ENCODE data around the gene S100PBP.

The S100PBP gene

DNA sequence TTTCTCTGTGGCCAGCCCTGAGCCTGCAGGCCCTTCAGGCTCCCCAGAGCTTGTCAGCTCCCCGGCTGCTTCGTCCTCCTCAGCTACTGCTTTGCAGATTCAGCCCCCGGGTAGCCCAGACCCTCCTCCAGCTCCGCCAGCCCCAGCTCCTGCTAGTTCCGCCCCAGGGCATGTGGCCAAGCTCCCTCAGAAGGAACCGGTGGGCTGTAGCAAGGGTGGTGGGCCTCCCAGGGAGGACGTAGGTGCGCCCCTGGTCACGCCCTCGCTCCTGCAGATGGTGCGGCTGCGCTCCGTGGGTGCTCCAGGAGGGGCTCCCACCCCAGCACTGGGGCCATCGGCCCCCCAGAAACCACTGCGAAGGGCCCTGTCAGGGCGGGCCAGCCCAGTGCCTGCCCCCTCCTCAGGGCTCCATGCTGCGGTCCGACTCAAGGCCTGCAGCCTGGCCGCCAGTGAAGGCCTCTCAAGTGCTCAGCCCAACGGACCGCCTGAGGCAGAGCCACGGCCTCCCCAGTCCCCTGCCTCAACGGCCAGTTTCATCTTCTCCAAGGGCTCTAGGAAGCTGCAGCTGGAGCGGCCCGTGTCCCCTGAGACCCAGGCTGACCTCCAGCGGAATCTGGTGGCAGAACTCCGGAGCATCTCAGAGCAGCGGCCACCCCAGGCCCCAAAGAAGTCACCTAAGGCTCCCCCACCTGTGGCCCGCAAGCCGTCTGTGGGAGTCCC is 45.7 kb upstream of the S100PBP start:
- no peaks in the 10 kb centered on the region for H3K27me3 ChIP-seq (replicated peaks)
- in situ Hi-C loops (cut with HindIII; ENCODE audit: low pct_ligation_motif_present, low sequenced_read_pairs), result no loop called here
- H3K36me3 ChIP-seq (replicated peaks), result peaks cover 34% of the 10 kb centered on the region
- H3K27ac ChIP-seq, result no peak overlapping the region
- TF ChIP-seq, protein P1, sequence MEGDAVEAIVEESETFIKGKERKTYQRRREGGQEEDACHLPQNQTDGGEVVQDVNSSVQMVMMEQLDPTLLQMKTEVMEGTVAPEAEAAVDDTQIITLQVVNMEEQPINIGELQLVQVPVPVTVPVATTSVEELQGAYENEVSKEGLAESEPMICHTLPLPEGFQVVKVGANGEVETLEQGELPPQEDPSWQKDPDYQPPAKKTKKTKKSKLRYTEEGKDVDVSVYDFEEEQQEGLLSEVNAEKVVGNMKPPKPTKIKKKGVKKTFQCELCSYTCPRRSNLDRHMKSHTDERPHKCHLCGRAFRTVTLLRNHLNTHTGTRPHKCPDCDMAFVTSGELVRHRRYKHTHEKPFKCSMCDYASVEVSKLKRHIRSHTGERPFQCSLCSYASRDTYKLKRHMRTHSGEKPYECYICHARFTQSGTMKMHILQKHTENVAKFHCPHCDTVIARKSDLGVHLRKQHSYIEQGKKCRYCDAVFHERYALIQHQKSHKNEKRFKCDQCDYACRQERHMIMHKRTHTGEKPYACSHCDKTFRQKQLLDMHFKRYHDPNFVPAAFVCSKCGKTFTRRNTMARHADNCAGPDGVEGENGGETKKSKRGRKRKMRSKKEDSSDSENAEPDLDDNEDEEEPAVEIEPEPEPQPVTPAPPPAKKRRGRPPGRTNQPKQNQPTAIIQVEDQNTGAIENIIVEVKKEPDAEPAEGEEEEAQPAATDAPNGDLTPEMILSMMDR (IDR thresholded peaks at IDR 0.05; ENCODE audit: low read depth, low read length, missing control alignments), result no peak
- no peak for DNase-seq
- H3K4me3 ChIP-seq (ENCODE audit: low read depth, low read length), result no peak overlapping the region

DNA sequence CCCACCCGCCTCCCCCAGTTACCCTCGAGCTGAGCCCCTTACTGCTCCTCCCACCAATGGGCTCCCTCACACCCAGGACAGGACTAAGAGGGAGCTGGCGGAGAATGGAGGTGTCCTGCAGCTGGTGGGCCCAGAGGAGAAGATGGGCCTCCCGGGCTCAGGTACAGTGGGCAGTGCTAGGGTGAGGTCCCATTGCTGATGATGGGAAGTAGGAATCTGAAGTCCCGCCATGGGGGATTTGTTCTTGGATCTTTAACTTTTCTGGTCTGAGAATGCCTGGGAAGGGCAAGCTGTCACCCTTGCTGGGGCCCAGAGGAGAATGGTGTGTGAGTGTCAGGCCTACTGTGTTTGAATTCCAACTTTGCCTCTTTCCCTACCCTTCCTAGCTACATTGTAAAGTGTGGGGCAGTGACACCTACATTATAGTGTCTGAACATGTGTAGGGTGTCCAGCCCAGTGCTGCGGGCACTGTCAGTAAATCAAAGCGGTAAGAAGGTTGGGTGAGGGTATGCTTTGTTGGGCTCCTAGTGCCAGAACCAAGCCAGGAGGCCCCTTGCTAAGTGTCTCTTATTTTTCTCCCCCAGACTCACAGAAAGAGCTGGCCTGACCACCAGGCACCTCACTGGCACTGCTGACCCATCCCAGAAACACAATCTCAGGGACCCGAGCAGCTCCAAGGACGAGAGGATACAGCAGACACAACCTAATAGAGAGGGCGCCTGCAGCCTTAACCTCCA is 45.0 kb upstream of the S100PBP start:
- H3K36me3 ChIP-seq (replicated peaks), result peaks cover 40% of the 10 kb centered on the region
- no peak overlapping the region for H3K27ac ChIP-seq
- in situ Hi-C loops (cut with HindIII; ENCODE audit: low pct_ligation_motif_present, low sequenced_read_pairs), result no loop called here
- no peaks in the 10 kb centered on the region for H3K27me3 ChIP-seq (replicated peaks)
- TF ChIP-seq, protein P1 (IDR thresholded peaks at IDR 0.05; ENCODE audit: low read depth, low read length, missing control alignments), result no peak
- H3K4me3 ChIP-seq (ENCODE audit: low read depth, low read length), result no peak overlapping the region
- no peak for DNase-seq

DNA sequence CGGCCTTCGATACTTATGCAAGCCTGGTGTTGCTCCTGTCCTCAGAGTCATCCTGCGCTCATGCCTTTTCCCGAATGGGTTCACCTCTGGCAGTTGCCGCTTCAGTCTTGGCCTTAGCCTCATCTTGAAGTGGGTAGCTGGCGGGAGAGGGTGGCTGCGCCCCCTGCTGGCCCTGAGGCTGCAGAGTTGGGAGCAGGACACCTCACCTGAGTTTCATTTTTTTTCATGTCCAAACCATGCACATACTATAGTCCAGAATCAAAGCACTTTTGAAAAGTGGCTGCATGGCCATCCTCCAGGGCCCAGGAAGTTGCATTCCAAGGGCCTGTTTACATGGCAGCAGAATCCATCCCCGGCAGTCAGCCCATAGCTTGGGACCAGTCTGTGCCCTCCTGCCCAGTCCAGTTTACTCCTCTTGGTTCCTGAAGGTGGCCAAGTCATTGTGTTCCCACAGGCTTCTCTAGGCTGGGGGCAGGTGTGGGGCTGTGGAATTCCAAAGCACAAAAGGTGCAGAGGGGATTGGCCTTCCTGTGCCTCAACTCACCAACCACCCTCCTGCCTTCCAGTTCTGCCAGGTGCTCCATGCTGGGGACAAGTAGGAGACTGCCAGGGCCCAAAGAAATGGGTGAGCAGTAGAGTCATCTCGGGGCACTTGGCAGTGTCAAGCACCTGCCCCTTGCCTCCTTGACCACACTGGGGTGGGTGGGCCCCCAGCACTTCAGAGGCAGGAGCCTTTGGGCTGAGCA is 44.3 kb upstream of the S100PBP start:
- TF ChIP-seq, protein P1 (IDR thresholded peaks at IDR 0.05; ENCODE audit: low read depth, low read length, missing control alignments), result peak; percentile 99
- peaks cover 47% of the 10 kb centered on the region for H3K36me3 ChIP-seq (replicated peaks)
- no peaks in the 10 kb centered on the region for H3K27me3 ChIP-seq (replicated peaks)
- no peak overlapping the region for H3K27ac ChIP-seq
- peak; percentile 55 for DNase-seq
- in situ Hi-C loops (cut with HindIII; ENCODE audit: low pct_ligation_motif_present, low sequenced_read_pairs), result no loop called here
- H3K4me3 ChIP-seq (ENCODE audit: low read depth, low read length), result no peak overlapping the region

DNA sequence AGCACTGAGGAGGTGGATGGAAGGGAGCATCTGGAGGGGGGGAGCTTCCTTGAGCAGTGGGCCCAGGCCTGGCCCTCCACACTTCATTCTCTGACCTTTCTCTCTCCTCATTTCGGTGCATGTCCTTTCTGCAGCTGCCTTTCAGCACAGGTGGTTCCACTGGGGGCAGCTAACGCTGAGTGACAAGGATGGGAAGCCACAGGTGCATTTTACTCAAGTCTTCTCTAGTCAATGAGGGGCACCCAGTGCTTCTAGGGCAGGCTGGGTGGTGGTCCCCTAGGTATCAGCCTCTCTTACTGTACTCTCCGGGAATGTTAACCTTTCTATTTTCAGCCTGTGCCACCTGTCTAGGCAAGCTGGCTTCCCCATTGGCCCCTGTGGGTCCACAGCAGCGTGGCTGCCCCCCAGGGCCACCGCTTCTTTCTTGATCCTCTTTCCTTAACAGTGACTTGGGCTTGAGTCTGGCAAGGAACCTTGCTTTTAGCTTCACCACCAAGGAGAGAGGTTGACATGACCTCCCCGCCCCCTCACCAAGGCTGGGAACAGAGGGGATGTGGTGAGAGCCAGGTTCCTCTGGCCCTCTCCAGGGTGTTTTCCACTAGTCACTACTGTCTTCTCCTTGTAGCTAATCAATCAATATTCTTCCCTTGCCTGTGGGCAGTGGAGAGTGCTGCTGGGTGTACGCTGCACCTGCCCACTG is 43.5 kb upstream of the S100PBP start:
- Histone ChIP-seq H3K27me3 (replicated peaks) (no peaks in the 10 kb centered on the region), H3K4me3 (ENCODE audit: low read depth, low read length) (no peak overlapping the region), H3K36me3 (replicated peaks) (peaks cover 53% of the 10 kb centered on the region), H3K27ac (no peak overlapping the region)
- in situ Hi-C loops (cut with HindIII; ENCODE audit: low pct_ligation_motif_present, low sequenced_read_pairs), result no loop called here
- TF ChIP-seq, protein P1 (IDR thresholded peaks at IDR 0.05; ENCODE audit: low read depth, low read length, missing control alignments), result no peak
- no peak for DNase-seq

DNA sequence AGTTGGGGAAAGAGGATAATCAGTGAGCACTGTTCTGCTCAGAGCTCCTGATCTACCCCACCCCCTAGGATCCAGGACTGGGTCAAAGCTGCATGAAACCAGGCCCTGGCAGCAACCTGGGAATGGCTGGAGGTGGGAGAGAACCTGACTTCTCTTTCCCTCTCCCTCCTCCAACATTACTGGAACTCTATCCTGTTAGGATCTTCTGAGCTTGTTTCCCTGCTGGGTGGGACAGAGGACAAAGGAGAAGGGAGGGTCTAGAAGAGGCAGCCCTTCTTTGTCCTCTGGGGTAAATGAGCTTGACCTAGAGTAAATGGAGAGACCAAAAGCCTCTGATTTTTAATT is 43.0 kb upstream of the S100PBP start:
- Histone ChIP-seq H3K27ac (no peak overlapping the region), H3K36me3 (replicated peaks) (peaks cover 58% of the 10 kb centered on the region), H3K4me3 (ENCODE audit: low read depth, low read length) (no peak overlapping the region), H3K27me3 (replicated peaks) (no peaks in the 10 kb centered on the region)
- TF ChIP-seq, protein P1 (IDR thresholded peaks at IDR 0.05; ENCODE audit: low read depth, low read length, missing control alignments), result no peak
- no peak for DNase-seq
- in situ Hi-C loops (cut with HindIII; ENCODE audit: low pct_ligation_motif_present, low sequenced_read_pairs), result no loop called here

Measured in brain microvascular endothelial cell (primary cell).